ENCODE data around the gene RPL7L1. TPM values are rescaled to one million over a fixed set of nuclear protein-coding genes. Genes with fewer than 3 reads are reported as not detected.
"Not testable (repeated sequence)": the region's sequence is repeated elsewhere in the genome, so short reads cannot be mapped to it uniquely, and the experiment has no call there.

RPL7L1 gene
- total RNA-seq = 100 to 1,000 TPM; 205 to 206 TPM

DNA sequence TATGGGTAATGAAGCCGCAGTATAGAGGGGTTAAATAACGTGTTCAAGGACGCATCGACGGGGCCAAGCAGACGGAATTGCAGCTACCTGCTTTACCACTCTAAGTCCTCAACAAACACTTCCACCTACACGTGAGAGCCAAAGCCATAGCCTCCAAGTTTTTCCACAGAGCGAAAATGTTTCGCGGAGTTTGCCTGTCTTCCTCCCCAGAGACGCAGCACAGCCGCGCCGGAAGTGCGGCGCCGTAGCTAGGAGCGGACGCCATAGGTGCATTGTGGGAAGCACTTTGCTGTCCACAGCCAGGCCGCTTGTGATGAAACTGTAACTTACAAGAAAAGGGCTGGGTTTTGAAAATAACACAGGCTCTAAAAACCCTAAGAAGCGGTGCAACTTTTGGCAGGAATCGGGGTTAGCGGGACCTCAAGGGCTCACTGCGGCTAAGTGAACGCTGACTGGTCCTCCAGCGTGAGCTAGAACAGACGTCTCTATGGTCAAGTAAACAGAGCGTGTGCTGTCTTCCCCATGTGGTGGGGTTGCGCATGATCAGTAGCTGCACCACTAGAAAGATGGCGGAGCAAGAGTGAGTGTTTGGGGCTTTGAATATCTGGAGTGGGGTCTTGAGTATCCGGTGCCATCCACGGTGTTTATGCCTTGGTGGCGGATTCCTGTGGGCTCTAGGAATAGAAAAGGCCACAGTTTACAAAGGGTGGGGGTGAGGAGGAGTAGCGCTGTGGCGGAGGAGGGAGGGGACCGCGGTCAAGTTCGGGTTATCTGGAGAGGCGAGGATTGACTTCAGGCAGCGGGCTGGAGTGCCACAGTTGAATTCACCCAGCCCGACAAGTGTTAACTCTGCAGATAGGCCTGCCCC lies at the start of gene RPL7L1:
RPL7L1 (plus strand) TSS at position 245 of the 868 bp plus-strand sequence; CDS start at position 540, 295 bp downstream.
- POLR2A ChIA-PET = interaction anchor here (0.5 to 1.7 kb wide), 9 partner anchors 11 to 153 kb away, joined by 3 to 9 read pairs (median 4); partner anchors contain the start of genes BICRAL, CNPY3 and TBCC
- CTCF ChIA-PET = interaction anchor here (0.8 to 2.7 kb wide), 5 partner anchors 10 to 218 kb away, joined by 3 to 13 read pairs (median 4); a partner anchor contains a TSS

DNA sequence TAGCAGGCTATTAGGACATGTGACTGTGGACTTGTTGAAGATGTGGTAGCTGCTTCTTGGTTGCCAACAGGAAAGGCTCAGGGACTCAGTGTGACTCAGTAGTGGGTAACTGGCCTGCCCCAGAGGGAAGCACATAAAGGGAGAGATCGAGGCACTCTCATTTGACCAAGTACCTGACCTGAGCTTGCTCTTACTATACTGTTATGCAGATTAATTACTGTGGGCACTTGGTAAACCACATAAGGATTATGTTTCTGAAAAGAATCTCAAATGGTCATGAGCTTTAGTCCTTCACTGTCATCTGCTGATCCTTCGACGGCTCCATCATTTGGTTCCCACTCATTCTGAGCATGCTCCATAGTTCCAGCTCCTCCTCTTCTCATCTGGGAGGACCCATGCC lies 48.2 kb upstream of the RPL7L1 start:
- ChIA-PET CTCF (no interaction called here), POLR2A (interaction anchor here (0.7 to 1.1 kb wide), 2 partner anchors 34 to 90 kb away, joined by 3 to 9 read pairs; no protein-coding TSS in a partner anchor)

DNA sequence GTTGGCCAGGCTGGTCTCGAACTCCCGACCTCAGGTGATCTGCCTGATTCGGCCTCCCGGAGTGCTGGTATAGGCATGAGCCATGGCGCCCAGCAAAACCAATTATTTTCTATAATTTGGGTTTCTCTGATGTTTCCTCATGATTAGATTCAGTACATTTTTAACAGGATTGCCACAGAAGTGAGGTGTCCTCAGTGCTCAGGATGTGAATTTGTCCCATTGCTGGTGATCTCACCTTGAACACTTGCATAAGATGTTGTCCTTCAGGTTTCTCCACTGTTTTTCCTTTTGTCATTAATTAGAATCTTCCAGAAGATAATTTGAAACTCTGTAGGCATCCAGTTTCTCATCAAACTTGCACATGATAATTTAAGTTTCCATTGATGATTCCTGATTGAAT lies 45.4 kb upstream of the RPL7L1 start:
- POLR2A ChIA-PET = no interaction called here
- CTCF ChIA-PET = no interaction called here

DNA sequence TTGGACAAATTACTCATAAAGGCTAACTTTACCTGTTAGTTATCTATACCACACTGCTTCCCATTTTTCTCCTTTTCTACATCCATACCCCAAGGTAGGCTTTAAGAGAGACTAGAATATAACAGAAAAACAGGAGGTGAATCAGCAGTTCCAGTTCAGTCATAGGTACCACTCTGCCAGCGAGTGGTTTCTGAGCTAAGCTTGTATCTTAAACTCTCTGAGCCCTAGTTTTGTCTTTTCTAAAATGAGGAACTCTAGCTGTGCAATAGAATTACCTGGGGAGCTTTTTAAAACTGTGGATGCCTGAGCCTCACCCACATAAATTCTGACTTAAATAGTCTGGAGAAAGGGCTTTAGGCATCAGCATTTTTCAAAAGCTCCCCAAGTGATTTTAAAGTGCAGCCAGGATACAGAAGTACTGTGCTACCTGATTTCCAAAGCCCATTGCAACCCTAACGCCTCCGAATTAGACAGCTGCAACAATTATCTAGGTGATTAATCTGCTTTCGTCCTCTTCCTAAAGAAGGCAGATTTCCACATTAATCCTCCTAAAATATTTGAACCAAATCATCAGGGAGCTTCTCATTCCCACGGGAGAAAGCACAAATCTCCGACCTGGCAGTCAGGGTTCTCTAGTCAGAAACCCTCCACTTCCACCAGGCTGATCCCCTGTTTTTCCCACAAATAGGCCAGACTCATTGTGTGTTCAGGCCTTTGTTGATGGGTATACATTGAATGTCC lies 37.4 kb upstream of the RPL7L1 start:
- ChIA-PET POLR2A (interaction anchor here (0.5 to 0.7 kb wide), 2 partner anchors 48 to 59 kb away, joined by 3 to 5 read pairs; a partner anchor contains a TSS), CTCF (no interaction called here)

DNA sequence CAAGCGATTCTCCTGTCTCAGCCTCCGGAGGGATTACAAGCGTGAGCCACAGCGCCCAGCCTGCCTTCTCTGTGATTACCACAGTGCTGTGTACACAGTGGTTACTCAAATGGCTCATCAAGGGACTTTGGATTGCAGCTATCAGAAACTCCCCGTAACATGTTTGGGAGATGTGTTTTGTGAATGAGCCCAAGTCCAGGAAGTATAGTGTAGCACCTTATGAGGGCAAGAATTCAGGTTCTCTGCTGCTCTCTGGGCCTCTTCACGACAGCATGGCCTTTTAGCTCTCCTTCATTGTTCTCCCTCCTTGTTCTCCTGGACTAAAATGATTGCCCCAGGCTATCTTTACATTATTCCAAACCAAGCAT lies 34.1 kb upstream of the RPL7L1 start:
- ChIA-PET POLR2A (no interaction called here), CTCF (no interaction called here)

DNA sequence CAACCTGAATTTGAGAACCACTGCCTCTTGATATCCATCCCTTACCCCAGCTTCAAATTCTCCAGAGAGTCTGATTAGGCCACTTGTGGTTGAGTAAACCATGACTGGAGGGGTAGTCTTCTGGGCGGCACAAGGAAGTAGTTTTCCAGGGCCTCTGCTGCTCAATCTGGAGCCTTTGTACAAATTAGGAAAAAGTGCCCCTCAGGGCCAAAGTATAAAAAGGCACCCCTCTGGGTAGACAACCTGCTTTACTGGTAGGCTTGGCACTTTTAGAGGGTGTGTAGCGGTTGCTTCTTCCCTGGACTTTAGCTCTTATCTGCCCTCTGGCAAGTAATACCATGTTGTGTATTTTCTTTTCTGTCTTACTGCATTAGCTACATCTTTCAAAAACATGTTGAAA lies 32.9 kb upstream of the RPL7L1 start:
- CTCF ChIA-PET = interaction anchor here (0.8 kb wide), 1 partner anchor 62 kb away, joined by 4 read pairs; no protein-coding TSS in a partner anchor
- POLR2A ChIA-PET = no interaction called here

DNA sequence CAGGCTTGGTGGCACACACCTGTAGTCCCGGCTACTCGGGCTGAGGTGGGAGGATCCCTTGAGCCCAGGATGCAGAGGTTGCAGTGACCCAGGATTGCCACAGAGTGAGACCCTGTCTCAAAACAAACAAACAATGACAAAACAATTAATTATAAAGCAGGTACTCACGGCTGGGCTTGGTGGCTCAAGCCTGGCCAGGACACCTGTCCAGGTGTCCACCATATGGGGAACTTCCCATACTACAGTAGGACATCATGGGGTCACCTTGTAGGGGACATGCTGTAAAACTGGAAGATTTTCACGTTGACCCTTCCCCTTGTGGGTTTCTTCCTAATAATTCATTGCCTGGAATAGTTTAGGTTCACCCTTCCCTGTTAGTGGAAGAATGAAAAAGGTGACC lies 30.7 kb upstream of the RPL7L1 start:
- POLR2A ChIA-PET = no interaction called here
- CTCF ChIA-PET = no interaction called here

DNA sequence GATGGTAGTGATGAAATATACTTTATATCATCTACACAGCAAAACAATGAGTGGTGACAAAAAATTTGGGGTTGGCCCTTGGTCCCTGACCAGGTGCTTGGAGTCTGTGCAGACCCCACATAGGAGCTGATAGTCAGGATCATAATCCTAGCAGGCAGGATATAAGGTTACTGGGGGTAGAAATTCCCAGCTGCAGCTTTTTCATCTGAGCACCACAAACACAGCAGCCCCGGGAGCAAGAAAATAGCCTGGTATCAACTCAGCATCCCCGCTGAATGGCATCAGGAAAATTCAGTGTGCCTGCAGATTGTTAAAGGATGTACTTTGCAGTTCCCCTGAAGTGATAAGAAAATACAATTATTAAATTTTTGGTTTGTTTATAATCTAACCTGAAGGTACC lies 27.8 kb upstream of the RPL7L1 start:
- POLR2A ChIA-PET = no interaction called here

DNA sequence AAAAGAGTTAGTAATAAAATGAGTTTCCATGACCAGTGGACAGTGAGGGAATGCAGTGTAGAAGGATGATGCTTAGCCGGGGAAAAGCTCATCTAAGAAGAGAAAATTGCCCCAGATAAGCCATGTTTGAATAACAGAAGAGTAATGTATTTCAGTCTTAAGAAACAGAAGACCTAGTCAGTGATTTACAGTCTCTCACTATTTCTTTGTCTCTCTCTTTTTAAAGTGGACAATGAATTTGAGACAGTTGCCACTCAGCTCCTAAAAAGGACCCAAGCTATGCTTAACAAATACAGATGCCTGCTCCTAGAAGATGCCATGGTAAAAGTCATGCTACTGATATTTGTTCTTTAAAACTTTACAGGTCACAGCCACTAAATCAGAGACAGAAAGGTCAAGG lies 19.4 kb upstream of the RPL7L1 start:
- CTCF ChIA-PET = no interaction called here
- POLR2A ChIA-PET = no interaction called here

More for the DNA sequence above, 27.8 kb upstream of the RPL7L1 start:
- CTCF ChIA-PET = no interaction called here

DNA sequence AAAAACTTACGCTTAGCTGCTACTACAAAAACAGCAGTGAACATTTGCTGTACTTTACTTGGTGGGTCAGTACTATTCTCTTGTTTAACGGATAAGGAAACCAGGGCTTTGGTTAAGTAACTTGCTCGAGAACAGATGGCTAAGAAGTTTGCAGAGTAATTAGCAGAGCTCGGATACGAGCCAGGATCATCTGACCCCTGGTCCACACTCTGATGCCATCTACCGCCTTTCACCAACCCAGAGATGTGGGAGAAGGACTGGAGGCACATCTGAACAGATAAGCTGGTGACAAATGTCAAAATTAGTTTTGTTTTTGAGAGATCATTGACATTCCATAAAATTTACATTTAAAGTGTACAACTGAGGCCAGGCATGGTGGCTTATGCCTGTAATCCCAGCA lies 18.9 kb upstream of the RPL7L1 start:
- ChIA-PET CTCF (no interaction called here), POLR2A (no interaction called here)

DNA sequence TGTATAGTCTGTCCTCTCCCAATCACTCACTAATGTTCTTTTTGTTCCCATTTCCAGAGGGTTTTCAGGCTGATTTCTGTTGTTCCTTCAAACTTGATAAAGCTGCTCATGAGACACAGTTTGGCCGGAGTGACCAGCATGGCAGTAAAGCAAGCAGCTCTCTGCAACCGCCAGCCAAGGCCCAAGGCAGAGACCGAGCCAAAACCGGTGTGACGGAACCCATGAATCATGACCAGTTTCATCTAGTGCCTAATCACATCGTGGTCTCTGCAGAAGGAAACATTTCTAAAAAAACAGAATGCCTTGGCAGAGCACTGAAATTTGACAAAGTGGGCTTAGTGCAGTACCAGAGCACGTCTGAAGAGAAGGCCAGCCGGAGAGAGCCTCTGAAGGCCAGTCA lies 14.8 kb upstream of the RPL7L1 start:
- ChIA-PET CTCF (no interaction called here), POLR2A (no interaction called here)

DNA sequence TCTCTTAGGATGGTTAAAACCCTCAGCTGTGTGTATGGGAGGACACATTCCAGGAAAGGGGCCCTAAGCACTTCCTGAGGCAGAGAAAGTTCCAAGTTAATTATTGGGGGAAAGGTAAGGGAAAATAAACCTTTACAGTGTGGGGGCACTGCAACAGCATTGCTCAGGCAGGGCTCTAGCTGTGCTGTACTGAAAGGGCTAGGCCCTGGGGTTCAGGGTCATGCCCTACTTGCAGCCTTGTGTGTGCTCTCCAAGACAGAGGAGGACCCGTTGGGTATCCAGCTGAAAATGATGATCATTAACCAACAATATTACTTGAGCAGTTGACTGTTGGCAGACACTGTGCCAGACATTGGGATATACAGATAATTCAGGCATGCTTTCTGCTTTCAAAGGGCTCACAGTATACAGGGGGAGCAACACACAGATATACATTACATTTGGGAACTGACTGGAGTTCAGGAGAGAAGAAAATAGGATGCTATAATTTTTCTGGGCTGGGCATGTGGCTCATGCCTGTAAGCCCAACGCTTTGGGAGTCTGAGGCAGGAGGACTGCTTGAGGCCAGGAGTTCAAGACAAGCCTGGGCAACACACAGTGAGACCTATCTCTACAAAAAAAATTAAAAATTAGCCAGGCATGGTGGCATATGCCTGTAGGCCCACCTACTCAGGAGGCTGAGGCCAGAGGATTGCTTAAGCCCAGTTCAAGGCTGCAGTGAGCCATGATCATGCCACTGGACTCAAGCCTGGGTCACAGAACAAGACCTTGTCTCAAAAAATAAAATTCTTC lies 9.1 kb upstream of the RPL7L1 start:
- ChIA-PET POLR2A (no interaction called here), CTCF (no interaction called here)

DNA sequence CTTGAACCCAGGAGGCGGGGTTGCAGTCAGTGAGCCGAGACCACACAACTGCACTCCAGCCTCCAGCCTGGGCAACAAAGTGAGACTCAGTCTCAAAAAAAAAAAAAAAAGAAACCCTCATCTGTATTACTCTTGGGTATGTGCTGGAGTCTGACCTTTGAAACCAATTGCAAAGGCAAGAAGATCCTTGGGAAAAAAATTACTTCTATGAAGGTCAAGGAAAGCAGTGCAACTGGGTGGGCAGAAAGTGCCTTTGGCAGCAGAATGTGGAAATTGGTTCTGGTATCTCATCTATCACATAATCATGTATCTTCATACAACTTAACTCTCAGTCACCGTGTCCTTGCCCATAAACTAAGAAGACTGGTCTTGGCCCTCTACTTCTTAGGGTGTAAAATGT lies 7.7 kb upstream of the RPL7L1 start:
- CTCF ChIA-PET = interaction anchor here (0.7 kb wide), 1 partner anchor 11 kb away, joined by 3 read pairs; no protein-coding TSS in a partner anchor
- POLR2A ChIA-PET = no interaction called here

DNA sequence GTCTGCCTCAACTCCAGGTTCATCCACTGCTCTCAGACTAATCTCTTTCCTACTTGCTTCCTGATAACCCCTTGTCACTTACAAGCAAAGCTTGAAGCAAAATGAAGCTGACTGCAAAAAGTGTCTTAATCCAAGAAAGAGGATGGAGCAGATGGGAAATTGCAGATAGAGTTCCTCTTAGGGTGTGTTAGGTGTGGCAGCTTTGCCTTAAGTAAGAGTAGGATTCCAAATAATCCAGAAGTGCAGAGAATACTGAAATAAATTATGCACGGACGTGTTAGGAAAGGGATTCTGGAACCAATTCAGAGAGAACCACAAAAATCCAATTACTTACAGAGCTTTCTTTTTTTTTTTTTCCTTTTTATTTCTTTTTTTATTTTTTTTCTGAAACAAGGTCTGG lies 6.1 kb upstream of the RPL7L1 start:
- POLR2A ChIA-PET = interaction anchor here (0.6 to 0.9 kb wide), 3 partner anchors 101 to 1587 kb away, joined by 3 to 6 read pairs (median 4); no protein-coding TSS in a partner anchor
- CTCF ChIA-PET = interaction anchor here (0.6 to 1.2 kb wide), 2 partner anchors 146 to 212 kb away, joined by 3 read pairs; no protein-coding TSS in a partner anchor

DNA sequence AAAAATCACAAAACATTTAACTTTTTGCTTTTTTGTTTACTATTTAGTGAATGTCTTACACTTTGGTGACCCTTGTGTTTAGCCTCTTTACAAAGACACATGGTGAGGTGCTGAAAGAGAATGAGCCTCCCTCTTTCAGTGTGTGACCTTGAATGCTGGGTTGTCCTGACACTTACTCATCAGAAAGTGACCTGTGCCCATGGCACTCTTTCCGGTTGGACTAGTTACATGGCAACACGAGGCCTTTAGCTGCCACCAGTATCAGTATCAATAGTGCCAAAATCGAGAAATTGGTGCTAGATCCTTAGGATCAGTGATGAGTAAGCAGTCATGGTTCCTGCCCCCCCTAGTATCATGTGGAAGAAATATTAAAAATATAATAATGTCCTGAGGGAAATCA lies 1.7 kb upstream of the RPL7L1 start:
- ChIA-PET POLR2A (no interaction called here), CTCF (interaction anchor here (0.7 to 1.6 kb wide), 6 partner anchors 9 to 416 kb away, joined by 3 to 9 read pairs (median 4); no protein-coding TSS in a partner anchor)

DNA sequence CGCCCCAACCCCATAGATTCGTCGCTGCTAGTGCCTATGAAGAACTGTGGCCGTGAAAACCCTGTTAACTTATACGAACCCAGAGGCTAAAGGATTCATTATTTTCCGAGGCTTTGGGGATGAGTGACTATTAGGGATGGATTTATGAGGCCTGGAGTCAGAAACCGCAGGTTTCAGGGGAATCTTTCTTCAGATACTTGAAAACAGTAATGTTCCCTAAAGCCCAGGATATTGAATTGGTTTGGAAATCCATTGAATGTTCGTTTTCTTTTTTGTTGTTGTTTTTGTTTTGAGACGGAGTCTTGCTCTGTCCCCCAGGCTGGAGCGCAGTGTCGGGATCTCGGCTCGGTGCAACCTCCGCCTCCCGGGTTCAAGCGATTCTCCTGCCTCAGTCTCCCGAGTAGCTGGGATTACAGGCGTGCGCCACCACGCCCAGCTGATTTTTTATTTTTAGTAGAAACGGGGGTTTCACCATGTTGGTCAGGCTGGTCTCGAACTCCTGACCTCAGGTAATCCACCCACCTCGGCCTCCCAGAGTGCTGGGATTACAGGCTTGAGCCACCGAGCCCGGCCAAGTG lies 913 bp downstream of the RPL7L1 start:
- CTCF ChIA-PET = interaction anchor here (0.8 to 2.7 kb wide), 2 partner anchors 9 to 133 kb away, joined by 3 to 13 read pairs; a partner anchor contains a TSS
- POLR2A ChIA-PET = interaction anchor here (0.9 to 1.7 kb wide), 6 partner anchors 49 to 154 kb away, joined by 4 to 8 read pairs (median 6); partner anchors contain the start of genes BICRAL, CNPY3 and TBCC

DNA sequence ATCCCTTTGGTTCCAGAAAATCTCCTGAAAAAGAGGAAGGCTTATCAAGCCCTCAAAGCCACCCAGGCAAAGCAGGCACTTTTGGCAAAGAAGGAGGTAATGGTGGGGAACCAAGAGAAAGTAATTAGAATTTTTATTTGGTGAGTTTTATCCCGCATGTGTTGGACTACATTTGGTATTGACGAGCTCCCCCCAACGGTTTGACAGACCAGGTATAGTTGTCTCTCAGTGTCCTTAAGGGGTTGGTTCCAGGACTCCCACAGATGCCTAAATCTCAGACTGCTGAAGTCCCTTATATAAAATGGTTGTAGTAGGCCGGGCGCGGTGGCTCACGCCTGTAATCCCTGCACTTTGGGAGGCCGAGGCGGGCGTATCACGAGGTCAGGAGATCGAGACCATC lies 1.5 kb downstream of the RPL7L1 start:
- ChIA-PET CTCF (interaction anchor here (1.4 to 2.7 kb wide), 2 partner anchors 9 to 20 kb away, joined by 7 to 13 read pairs; a partner anchor contains a TSS), POLR2A (interaction anchor here (0.6 to 1.7 kb wide), 3 partner anchors 9 to 98 kb away, joined by 3 to 7 read pairs (median 4); partner anchors contain the start of gene BICRAL)

DNA sequence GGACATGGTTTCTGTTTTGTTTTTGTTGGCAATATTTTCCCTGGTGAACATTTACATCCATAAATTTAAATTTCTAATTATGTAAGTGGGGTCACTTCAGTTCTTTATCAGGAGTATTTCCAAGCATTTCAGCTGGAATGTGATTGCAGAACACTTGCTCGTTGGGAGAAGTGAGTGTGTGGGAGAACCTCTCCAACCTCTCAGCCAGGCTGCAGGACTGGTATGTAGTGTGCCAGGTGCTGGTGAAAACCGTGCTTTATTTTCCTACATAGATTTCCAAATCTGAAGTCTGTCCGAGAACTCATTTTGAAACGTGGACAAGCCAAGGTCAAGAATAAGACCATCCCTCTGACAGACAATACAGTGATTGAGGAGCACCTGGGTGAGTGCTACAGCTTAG lies 6.3 kb downstream of the RPL7L1 start:
- POLR2A ChIA-PET = interaction anchor here (0.7 kb wide), 1 partner anchor 198 kb away, joined by 3 read pairs; no protein-coding TSS in a partner anchor
- CTCF ChIA-PET = no interaction called here

DNA sequence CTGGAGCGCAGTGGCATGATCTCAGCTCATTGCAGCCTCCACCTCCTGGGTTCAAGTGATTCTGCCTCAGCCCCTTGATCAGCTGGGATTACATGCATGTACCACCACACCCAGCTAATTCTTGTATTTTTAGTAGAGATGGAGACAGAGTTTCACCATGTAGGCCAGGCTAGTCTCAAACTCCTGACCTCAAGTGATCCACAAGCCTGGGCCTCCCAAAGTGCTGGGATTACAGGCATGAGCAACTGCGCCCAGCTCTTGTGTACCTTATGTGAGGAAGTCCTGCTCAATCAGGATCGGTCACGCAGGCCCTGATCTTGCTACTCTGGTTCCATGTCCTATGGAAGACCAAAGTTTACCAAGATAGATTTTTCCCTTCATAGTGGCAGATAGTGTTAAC lies 8.8 kb downstream of the RPL7L1 start:
- CTCF ChIA-PET, POLR2A ChIA-PET: not testable (repeated sequence)

All from activated CD8-positive, alpha-beta memory T cell treated with anti-CD3 and anti-CD28 coated beads for 36 hours (primary cell).